NCI-H226 (cell line): Measurements from ENCODE around the gene CCR4.
"Not testable (repeated sequence)": the region's sequence is repeated elsewhere in the genome, so short reads cannot be mapped to it uniquely, and the experiment has no call there.

Experiments
- DNase-seq: peaks from one replicate; pipeline ENCODE4 v3.0.0-alpha.2; 2015

The CCR4 gene

GRCh38 chr3:32984918-32985317 lies 33.5 kb downstream of the CCR4 start:
- DNase-seq: not testable (repeated sequence)

GRCh38 chr3:32989171-32989570 lies 37.7 kb downstream of the CCR4 start:
- no peak for DNase-seq

GRCh38 chr3:32990116-32990515 lies 38.7 kb downstream of the CCR4 start:
- DNase-seq: no peak

- DNase-seq: no peak
Measured at GRCh38 chr3:32991781-32992180, 40.3 kb downstream of the CCR4 start.

DNA sequence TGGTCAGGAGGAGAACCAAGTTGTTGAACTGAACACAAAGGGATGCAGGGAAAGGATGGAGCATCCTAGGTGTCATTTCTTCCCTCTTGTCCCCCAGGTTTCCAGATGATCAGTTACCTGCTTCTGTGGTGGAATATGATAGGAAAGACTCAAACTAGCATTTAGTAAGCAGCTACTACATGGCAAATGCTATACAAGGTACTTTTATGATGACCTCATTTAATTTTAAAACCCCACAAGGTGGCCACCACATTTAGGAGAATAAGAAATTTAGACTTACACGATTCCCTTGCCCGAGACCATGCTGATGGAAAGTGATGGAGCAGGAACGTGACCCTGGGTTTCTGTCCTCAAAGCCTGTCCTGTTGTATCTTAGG lies 40.9 kb downstream of the CCR4 start:
- no peak for DNase-seq

GRCh38 chr3:32994045-32994444 lies 42.6 kb downstream of the CCR4 start:
- DNase-seq: no peak

DNA sequence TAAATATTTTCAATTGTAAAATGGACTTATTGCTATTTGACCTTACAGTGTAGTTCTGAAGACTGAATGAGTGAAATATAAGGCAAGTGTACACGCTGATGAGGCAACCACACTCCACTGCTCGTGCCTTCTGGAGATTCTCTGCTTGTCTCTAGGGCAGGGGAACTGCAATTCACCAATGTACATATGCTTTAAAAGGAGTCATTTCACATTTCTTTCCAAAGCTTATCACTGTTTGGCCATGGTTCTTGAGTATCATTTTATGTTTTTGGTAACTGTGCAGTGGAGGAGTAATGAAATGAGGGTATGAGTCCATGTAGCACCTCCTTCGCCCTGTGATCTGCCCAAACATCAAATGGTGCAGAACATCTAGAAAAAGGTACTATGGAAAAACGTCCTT lies 43.7 kb downstream of the CCR4 start:
- DNase-seq: no peak

- no peak for DNase-seq
Measured at GRCh38 chr3:32996048-32996754, 44.8 kb downstream of the CCR4 start.

GRCh38 chr3:32996755-32997091 lies 45.3 kb downstream of the CCR4 start:
- no peak for DNase-seq

DNA sequence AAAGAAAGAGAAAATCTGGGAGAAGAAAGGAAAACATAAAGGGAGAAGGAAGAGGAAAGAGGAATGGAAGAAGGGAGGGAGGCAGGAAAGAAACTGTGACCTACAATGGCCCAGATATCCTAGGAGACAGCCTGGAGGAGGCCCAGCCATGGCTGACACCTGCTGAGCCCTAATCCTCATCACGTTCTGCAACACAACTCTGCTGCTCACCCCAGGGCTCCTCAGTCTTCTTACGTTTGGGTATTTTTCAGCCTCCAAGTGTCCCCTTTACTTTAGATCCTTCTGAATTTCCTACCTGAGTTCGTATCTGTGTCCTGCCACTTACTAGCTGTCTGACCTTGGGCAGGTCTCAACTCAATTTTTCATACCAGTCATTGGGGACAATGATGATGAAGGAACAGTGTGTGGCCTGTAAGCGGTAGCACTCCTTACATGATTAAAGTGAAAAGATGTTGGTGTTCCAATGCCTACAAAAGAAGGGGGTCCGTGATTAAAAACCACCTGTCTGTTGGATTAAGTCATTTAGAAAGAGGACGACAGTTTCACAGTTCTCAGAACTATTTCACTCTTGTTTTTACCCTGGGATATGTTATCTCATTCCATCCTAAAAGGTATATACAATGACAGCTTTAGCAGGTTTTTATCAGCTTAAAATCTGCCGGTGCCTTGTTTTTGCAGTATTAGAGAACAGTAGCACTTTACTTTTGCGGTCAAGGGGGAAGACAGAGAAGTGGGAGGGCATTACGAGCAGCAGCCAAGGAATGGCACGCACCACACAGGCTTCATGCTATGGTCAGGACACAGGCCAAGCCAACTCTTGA lies 47.4 kb downstream of the CCR4 start:
- DNase-seq: no peak

DNA sequence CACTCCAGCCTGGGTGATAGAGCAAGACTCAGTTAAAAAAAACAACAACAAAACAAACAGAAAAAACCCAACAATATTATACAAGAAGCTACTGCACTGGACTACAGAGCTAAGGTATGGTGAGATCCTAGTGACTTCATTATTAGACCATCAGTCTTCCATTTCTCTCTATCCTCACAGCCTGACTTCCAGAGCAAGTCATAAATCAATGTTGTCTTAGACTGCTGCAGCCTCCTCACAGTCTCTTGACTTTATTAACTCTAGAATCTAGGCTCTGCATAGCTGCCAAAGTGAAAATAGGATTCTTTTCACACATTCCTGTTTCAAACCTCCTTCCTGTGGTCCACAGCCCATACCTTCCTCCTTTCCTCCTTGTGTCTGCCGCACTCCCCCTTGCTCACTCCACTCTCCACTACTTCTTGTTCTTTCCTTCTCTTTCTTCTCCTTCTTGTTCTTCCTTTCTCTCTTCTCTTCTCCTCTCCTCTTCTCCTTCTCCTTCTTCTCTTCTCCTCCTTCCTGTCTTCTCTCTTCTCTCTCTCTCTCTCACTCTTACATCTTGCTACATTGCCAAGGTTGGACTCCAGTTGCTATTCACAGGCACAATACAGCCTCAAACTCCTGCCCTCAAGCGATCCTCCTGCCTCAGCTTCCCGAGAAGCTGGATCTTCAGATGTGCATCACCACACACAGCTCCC lies 49.4 kb downstream of the CCR4 start:
- no peak for DNase-seq

- no peak for DNase-seq
Measured at GRCh38 chr3:33001889-33002288, 50.4 kb downstream of the CCR4 start.

GRCh38 chr3:33003308-33003707 lies 51.9 kb downstream of the CCR4 start:
- no peak for DNase-seq

DNA sequence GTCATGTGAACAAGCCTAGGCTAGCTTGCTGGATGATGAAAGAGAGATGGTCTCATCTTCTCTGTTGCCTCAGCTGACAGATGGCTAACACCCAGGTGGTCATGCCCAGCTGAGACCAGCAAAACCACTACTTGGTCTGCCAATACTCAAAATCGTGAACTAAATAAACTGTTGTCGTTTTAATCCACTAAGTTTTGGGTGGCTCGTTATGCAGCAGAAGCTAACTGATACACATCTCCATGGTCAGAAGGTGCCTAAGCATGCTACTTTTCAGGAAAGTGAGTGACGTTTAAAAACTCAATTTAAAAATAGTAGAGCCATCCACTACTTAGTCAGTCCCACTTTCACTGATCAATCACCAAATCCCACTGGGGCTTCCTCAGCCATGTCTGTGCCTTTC lies 52.8 kb downstream of the CCR4 start:
- DNase-seq: no peak

DNA sequence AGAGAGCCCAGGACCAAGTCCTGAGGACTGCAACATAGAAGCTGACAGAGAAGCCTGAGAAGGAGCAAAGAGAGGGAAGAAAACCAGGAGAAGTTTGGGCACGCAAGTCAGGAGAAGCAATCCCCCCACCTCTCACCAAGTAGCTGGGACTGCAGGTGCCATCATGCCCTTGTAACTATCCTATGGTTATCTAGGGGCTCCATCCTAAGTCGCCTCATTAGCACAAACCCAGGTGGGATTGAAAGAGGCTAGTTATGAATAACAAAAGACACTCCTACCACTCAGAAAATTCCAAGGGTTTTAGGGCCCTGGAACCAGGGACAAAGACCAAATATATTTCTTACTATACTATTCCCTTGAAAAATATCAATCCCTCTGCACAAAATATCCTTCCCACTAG lies 53.5 kb downstream of the CCR4 start:
- no peak for DNase-seq
